Activated CD4-positive, alpha-beta T cell treated with anti-CD3 and anti-CD28 coated beads, Interleukin-2, amount 10 ng/mL, durations not matched to agents 24 days and 14 days (primary cell): Measurements from ENCODE around the gene RALGPS1. TPM values are rescaled to one million over a fixed set of nuclear protein-coding genes. Genes with fewer than 3 reads are reported as not detected.
"Not testable (repeated sequence)": the region's sequence is repeated elsewhere in the genome, so short reads cannot be mapped to it uniquely, and the experiment has no call there.

Experiments used
- DNase-seq: peaks from one replicate; pipeline ENCODE4 v3.0.0; 2022
- H3K27ac Mint-ChIP-seq: one replicate; pipeline ENCODE4 v1.8.0; 2022; ENCODE audit warnings: mild to moderate bottlenecking, mixed read lengths
- H3K27me3 Mint-ChIP-seq: one replicate; pipeline ENCODE4 v1.8.0; 2022; ENCODE audit warnings: mixed read lengths
- H3K36me3 Mint-ChIP-seq: one replicate; pipeline ENCODE4 v1.8.0; 2022; ENCODE audit warnings: low read depth, mild to moderate bottlenecking, mixed read lengths
- H3K4me1 Mint-ChIP-seq: one replicate; pipeline ENCODE4 v1.8.0; 2021; ENCODE audit warnings: mixed read lengths
- H3K4me3 Mint-ChIP-seq: one replicate; pipeline ENCODE4 v1.8.0; 2022; ENCODE audit warnings: mild to moderate bottlenecking, moderate library complexity, mixed read lengths
- H3K9me3 Mint-ChIP-seq: one replicate; pipeline ENCODE4 v1.8.0; 2021; ENCODE audit warnings: mixed read lengths
- intact Hi-C: fragments of 100-400 bp; cut with micrococcal nuclease; formaldehyde crosslinking; loops from one replicate; pipeline ENCODE4 v1.15.1; 2023
- total RNA-seq: library from RNA; stranded (reverse); gene quantifications from 2 replicates; pipeline ENCODE4 v1.2.3, GENCODE V29; 2022

Gene RALGPS1
- total RNA-seq, 1 donor from 2014 or later: 2.0 TPM

DNA sequence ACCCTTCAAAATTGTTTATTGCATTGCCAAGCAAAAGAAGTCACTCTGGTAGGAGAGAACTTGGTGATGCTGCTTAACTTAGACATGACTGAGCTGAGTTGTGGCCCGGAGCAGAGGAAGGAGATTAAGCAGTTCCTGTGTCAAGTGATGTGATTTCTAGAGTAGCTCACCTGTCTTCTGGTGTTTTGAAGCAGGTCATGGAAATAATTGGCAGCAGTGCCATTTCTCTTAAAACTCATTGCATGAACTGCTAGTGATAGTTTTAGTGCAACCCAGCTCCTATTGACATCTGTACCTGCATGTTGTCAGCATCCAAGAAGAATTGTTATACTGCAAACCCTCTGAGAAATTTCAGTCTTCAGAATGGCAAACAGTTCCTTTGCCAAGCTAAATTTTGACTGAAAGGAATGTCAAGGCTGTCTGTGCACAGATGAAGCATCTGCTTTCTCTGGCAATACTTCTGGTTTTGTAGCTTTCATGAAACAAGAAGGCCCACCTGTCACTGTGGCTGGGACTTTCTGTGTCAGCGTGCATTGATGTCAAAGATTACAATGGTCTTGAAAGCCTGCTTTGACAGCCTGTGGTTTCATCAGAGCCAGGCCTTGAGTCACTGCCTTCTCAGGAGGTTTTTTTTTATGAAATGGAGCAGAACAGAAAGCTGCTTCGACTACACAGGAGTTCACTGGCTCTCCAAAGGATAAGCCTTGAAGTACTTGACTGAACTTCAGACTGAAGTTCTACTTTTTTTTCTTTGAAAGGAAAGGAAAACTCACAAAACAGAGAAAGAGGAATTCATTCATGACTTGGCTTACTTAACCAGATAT lies 90.6 kb downstream of the RALGPS1 start:
- Mint-ChIP-seq H3K27me3 (peaks cover 26% of the 10 kb centered on the region), H3K4me1 (peaks cover 24% of the 10 kb centered on the region), H3K4me3 (peak overlapping the region; percentile 55), H3K27ac (peak overlapping the region; percentile 58), H3K9me3 (no peaks in the 10 kb centered on the region), H3K36me3 (no peaks in the 10 kb centered on the region)
- intact Hi-C loops: loop anchor here (1.0 to 5.0 kb wide), 4 partner anchors 20 to 384 kb away; no protein-coding TSS in a partner anchor
- peak; percentile 92 for DNase-seq

DNA sequence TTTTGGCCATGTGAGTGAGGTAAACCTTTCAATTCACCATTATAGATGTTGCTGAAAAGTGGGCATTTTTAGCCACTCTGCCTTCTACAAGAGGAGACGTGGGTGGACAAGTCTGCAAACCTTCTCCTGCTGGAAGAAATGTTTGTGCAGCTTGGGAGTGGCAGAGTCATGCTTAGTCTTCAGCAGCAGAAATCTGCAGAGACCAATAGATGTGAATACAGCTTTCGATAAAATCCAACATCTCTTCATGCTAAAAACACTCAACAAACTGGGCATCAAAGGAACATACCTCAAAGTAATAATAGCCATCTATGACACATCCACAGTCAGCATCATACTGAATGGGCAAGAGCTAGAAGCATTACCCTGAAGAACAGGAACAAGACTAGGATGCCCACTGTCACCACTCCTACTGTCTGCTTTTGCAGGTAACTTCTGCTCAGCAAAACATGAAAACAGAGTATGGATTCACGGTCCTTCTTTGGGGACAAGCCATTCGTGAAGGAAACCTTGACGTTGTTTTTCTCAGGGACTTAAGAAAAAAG lies 91.3 kb downstream of the RALGPS1 start:
- H3K4me1 Mint-ChIP-seq: peaks cover 24% of the 10 kb centered on the region
- H3K36me3 Mint-ChIP-seq: no peaks in the 10 kb centered on the region

GRCh38 chr9:127007638-127008037 lies 93.1 kb downstream of the RALGPS1 start:
- peaks cover 24% of the 10 kb centered on the region for H3K4me1 Mint-ChIP-seq
- H3K9me3 Mint-ChIP-seq: no peaks in the 10 kb centered on the region
- intact Hi-C loops: loop anchor here (5.0 kb wide), 1 partner anchor 40 kb away; no protein-coding TSS in a partner anchor
- H3K27me3 Mint-ChIP-seq: peaks cover 36% of the 10 kb centered on the region
- H3K36me3 Mint-ChIP-seq: no peaks in the 10 kb centered on the region
- DNase-seq: no peak
- H3K27ac Mint-ChIP-seq: no peak overlapping the region
- H3K4me3 Mint-ChIP-seq: no peak overlapping the region

More for the DNA sequence above, 91.3 kb downstream of the RALGPS1 start:
- intact Hi-C loops: loop anchor here (1.0 to 5.0 kb wide), 4 partner anchors 21 to 383 kb away; no protein-coding TSS in a partner anchor
- no peak for DNase-seq
- H3K9me3 Mint-ChIP-seq: no peaks in the 10 kb centered on the region
- peaks cover 27% of the 10 kb centered on the region for H3K27me3 Mint-ChIP-seq
- peak overlapping the region; percentile 58 for H3K27ac Mint-ChIP-seq
- H3K4me3 Mint-ChIP-seq: peak overlapping the region; percentile 55

DNA sequence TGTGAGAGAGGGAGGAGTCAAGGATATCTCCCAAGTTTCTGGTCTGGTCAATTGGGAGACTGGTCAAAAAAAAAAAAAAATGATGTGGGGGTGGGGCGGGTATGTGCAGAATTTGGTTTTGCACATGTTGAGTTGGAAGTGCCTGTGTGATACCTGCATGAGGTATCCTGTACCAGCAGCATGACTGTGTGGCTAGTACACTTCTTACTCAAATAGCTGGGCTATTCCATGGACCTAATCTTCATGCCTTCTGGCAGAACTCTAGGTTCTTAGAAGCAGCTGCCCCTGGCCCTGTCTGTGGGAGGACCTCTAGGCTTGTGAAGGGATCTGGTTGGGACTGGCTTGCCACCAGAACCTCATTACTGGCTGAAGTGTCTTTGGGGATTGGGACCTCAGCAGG lies 93.5 kb downstream of the RALGPS1 start:
- Mint-ChIP-seq H3K9me3 (no peaks in the 10 kb centered on the region), H3K4me3 (no peak overlapping the region), H3K4me1 (peaks cover 24% of the 10 kb centered on the region), H3K27me3 (peaks cover 39% of the 10 kb centered on the region), H3K27ac (no peak overlapping the region), H3K36me3 (no peaks in the 10 kb centered on the region)
- no peak for DNase-seq
- intact Hi-C loops: loop anchor here (5.0 kb wide), 1 partner anchor 41 kb away; no protein-coding TSS in a partner anchor

DNA sequence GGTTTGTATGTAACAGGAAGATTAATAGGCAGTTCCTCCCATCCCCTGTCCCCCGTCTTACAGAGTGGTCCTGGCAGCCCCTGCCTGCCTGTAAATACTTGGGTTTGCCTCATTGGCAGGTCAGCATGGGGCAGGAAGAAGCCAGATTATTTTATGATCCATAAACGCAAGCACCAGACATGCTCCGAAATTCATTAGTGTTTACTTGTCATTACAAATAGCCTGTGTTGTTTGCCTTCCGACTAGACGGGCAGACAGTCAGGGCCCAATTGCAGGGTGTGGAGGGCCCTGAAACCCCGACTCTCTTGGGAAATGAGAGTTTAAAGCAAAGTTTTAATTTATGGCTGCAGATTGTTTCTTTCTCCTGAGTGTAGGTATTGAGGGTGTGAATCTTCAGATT lies 97.2 kb downstream of the RALGPS1 start:
- no peaks in the 10 kb centered on the region for H3K36me3 Mint-ChIP-seq
- peaks cover 64% of the 10 kb centered on the region for H3K27me3 Mint-ChIP-seq
- no peaks in the 10 kb centered on the region for H3K9me3 Mint-ChIP-seq
- no peak overlapping the region for H3K4me3 Mint-ChIP-seq
- no peak overlapping the region for H3K27ac Mint-ChIP-seq
- intact Hi-C loops: no loop called here
- peaks cover 5% of the 10 kb centered on the region for H3K4me1 Mint-ChIP-seq
- no peak for DNase-seq

GRCh38 chr9:127012250-127012649 lies 97.7 kb downstream of the RALGPS1 start:
- peaks cover 62% of the 10 kb centered on the region for H3K27me3 Mint-ChIP-seq
- DNase-seq: no peak
- intact Hi-C loops: no loop called here
- no peaks in the 10 kb centered on the region for H3K9me3 Mint-ChIP-seq
- no peaks in the 10 kb centered on the region for H3K36me3 Mint-ChIP-seq
- peaks cover 5% of the 10 kb centered on the region for H3K4me1 Mint-ChIP-seq
- no peak overlapping the region for H3K4me3 Mint-ChIP-seq
- no peak overlapping the region for H3K27ac Mint-ChIP-seq

GRCh38 chr9:127013597-127013996 lies 99.0 kb downstream of the RALGPS1 start:
- Mint-ChIP-seq H3K4me1 (no peaks in the 10 kb centered on the region), H3K9me3 (no peaks in the 10 kb centered on the region), H3K4me3 (no peak overlapping the region), H3K27ac (no peak overlapping the region), H3K27me3 (peaks cover 51% of the 10 kb centered on the region), H3K36me3 (no peaks in the 10 kb centered on the region)
- intact Hi-C loops: no loop called here
- DNase-seq: no peak

DNA sequence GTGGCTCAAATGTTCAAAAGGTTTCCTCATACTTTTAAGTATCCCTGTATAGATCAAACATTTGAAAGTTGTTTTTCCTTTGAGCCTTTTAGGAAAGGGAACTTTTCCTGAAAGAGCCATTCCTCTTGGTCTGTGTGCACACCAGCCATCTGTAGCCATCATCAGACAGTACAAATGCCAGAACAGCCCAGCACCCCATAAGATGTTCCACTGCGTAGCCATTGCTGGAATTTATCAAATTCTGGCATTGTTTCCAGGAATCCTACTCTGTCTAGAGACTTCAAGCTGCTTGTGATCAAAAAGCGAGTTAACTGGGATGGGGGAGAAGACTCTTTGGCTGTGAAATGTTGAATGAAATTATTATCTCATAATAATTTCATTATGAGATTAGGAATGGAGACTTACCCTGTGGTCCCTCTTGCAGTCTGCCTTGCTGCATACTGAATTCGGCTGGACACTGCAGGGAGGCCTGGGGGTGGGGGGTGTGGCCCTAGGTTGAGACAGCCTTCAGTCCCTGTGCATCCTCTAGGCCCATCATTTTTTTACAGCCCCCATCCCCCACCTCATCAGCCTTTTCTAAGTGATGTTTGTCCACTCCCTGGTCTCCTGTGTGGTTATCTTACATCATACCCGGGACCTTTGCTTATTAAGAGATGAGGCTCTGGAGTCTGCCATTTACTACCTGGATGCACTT lies 99.8 kb downstream of the RALGPS1 start:
- H3K36me3 Mint-ChIP-seq: no peaks in the 10 kb centered on the region

DNA sequence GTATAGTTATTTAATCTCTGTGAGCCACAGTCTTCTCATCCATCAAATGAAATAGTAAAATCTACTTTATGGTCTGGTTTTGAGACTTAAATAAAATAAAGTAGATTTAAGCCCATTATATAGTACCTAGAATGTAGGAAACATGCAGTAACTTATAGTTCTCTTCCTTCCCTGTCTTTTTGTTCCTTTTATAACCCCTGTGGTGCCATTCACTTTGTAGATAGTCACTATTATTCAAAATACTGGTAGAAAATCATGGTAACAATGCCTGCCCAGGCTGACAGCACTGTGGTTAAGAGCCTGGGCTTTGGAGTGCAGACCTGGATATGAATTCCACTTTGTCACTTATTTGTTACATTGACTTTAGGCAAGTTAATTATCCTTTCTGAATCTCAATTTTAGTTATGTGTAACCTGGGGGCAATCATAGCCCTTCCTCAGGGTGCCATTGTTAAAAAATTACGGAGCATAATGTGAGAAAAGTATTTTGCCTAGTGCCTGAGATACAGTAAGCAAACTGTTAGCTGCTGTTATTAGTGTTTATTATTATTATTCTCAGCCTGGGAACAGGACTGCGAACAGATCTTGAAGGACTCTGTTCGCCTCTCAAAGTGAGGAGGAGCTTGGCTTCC lies 100.4 kb downstream of the RALGPS1 start:
- Mint-ChIP-seq H3K9me3 (no peaks in the 10 kb centered on the region), H3K27me3 (peaks cover 49% of the 10 kb centered on the region), H3K4me3 (no peak overlapping the region), H3K36me3 (no peaks in the 10 kb centered on the region), H3K4me1 (no peaks in the 10 kb centered on the region), H3K27ac (no peak overlapping the region)
- no peak for DNase-seq
- intact Hi-C loops: no loop called here

More for the DNA sequence above, 99.8 kb downstream of the RALGPS1 start:
- intact Hi-C loops: no loop called here
- DNase-seq: no peak
- Mint-ChIP-seq H3K4me1 (no peaks in the 10 kb centered on the region), H3K27me3 (peaks cover 47% of the 10 kb centered on the region), H3K27ac (no peak overlapping the region), H3K9me3 (no peaks in the 10 kb centered on the region), H3K4me3 (no peak overlapping the region)

- no peaks in the 10 kb centered on the region for H3K4me1 Mint-ChIP-seq
- no peak for DNase-seq
- intact Hi-C loops: no loop called here
- no peaks in the 10 kb centered on the region for H3K9me3 Mint-ChIP-seq
- H3K27ac Mint-ChIP-seq: no peak overlapping the region
- peaks cover 47% of the 10 kb centered on the region for H3K27me3 Mint-ChIP-seq
- no peaks in the 10 kb centered on the region for H3K36me3 Mint-ChIP-seq
- H3K4me3 Mint-ChIP-seq: no peak overlapping the region
Observed at GRCh38 chr9:127015921-127016512, 101.4 kb downstream of the RALGPS1 start.

DNA sequence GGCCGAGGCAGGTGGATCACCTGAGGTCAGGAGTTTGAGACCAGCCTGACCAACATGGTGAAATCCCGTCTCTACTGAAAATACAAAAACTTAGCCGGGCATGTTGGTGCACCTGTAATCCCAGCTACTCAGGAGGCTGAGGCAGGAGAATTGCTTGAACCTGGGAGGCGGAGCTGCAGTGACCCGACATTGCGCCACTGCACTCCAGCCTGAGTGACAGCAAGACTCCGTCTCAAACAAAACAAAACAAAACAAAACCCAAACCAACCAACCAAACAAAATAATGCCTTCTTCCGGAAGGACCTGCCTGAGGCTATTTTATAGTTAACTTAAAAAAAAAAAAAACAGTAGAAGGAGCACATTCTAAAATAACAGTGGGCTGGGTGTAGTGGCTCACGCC lies 103.4 kb downstream of the RALGPS1 start:
- DNase-seq, H3K27ac Mint-ChIP-seq, H3K9me3 Mint-ChIP-seq, H3K4me1 Mint-ChIP-seq, H3K36me3 Mint-ChIP-seq, intact Hi-C loops, H3K4me3 Mint-ChIP-seq: not testable (repeated sequence)
- peaks cover 39% of the 10 kb centered on the region for H3K27me3 Mint-ChIP-seq

- H3K4me1 Mint-ChIP-seq: no peaks in the 10 kb centered on the region
- H3K9me3 Mint-ChIP-seq: no peaks in the 10 kb centered on the region
- no peaks in the 10 kb centered on the region for H3K36me3 Mint-ChIP-seq
- H3K4me3 Mint-ChIP-seq: no peak overlapping the region
- no peak overlapping the region for H3K27ac Mint-ChIP-seq
- DNase-seq: no peak
- H3K27me3 Mint-ChIP-seq: peaks cover 32% of the 10 kb centered on the region
- intact Hi-C loops: no loop called here
Observed at GRCh38 chr9:127018935-127019334, 104.4 kb downstream of the RALGPS1 start.

- H3K27ac Mint-ChIP-seq: no peak overlapping the region
- intact Hi-C loops: no loop called here
- H3K36me3 Mint-ChIP-seq: no peaks in the 10 kb centered on the region
- no peaks in the 10 kb centered on the region for H3K4me1 Mint-ChIP-seq
- peaks cover 30% of the 10 kb centered on the region for H3K27me3 Mint-ChIP-seq
- no peak overlapping the region for H3K4me3 Mint-ChIP-seq
- DNase-seq: no peak
- H3K9me3 Mint-ChIP-seq: no peaks in the 10 kb centered on the region
Observed at GRCh38 chr9:127020036-127020801, 105.6 kb downstream of the RALGPS1 start.
